GM12878 (cell line): Measurements from ENCODE around the gene FCER2.

Experiments
- CHD2 ChIP-seq: IDR thresholded peaks from 2 replicates; pipeline ENCODE4 v1.6.1; 2011; ENCODE audit warnings: low read depth, low read length, improper control_type of control experiment, borderline replicate concordance
- CTCF ChIP-seq, 3 experiments: IDR thresholded peaks in 2 of 3; conservative IDR thresholded peaks in 1 of 3; 2 replicates each; pipeline ENCODE4 v1.5.1; 2011; ENCODE audit warnings: low read depth in 3 of 3, low read length in 3 of 3, mild to moderate bottlenecking in 3 of 3, control low read depth in 2 of 3, moderate library complexity in 2 of 3, inconsistent platforms in 1 of 3, mixed read lengths in 1 of 3; ENCODE audit not compliant: control insufficient read depth in 2 of 3, insufficient read depth in 1 of 3; ENCODE audit errors: extremely low read depth in 1 of 3
- SPI1 ChIP-seq: IDR thresholded peaks from 2 replicates; pipeline ENCODE4 v1.6.1; 2011; ENCODE audit warnings: low read depth, mild to moderate bottlenecking, low read length, moderate library complexity, borderline replicate concordance; ENCODE audit not compliant: insufficient read depth
- ZNF24 ChIP-seq: fragments of 450-650 bp; IDR thresholded peaks from 2 replicates; pipeline ENCODE4 v1.6.1; 2017; ENCODE audit warnings: antibody characterized with exemption, mild to moderate bottlenecking

DNA sequence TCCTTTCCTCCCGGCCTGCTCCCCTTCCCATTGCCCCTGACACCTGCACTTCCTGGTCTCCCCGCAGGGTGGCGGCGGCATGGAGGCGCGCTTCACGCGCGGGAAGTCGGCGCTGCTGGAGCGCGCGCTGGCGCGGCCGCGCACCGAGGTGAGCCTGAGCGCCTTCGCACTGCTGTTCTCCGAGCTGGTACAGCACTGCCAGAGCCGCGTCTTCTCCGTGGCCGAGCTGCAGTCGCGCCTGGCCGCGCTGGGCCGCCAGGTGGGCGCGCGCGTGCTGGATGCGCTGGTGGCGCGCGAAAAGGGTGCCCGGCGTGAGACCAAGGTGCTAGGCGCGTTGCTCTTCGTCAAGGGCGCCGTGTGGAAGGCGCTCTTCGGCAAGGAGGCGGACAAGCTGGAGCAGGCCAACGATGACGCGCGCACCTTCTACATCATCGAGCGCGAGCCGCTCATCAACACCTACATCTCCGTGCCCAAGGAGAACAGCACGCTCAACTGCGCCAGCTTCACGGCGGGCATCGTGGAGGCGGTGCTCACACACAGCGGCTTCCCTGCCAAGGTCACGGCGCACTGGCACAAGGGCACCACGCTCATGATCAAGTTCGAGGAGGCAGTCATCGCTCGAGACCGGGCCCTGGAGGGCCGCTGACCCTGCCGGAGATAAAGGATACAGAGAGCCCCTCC lies 19.6 kb downstream of the FCER2 start:
- TF ChIP-seq ZNF24 (no peak), CHD2 (no peak), CTCF (IDR thresholded peaks at IDR 0.05 in 2 of 3, conservative IDR thresholded peaks at IDR 0.05 in 1 of 3; ENCODE audit: control insufficient read depth in 2 of 3, extremely low read depth in 1 of 3, insufficient read depth in 1 of 3, low read depth in 3 of 3, low read length in 3 of 3) (no peak), SPI1 (no peak)
